Pancreas (tissue), 10 donors: ENCODE measurements around the gene TTC1. TPM values are rescaled to one million over a fixed set of nuclear protein-coding genes. Genes with fewer than 3 reads are reported as not detected.

Source experiments
- ATAC-seq, 4 donors: fragments of 200-7000 bp; cut with Tn5 transposase; one replicate each; pipeline versions ENCODE4 v1.8.0 to v1.9.1; 2020; ENCODE audit warnings: mild to moderate bottlenecking in 4 of 4, moderate library complexity in 4 of 4
- DNase-seq, 6 donors: peaks; one replicate each; pipeline ENCODE4 v3.0.0-alpha.2; 2020
- FAIRE-seq: peaks from 2 replicates; lab custom pipeline; 2012; peaks lifted over from hg19 to GRCh38; lab: Jason Lieb, UNC
- H3K27ac ChIP-seq, 4 donors: fragments of 200-600 bp; sonication (generic); 1 replicate in 3 of 4; 2 replicates in 1 of 4; pipeline versions ENCODE4 v1.5.0 to v1.8.0; 2020
- H3K27me3 ChIP-seq, 4 donors: fragments of 200-600 bp; one replicate each; pipeline ENCODE4 v1.8.0; 2021
- H3K36me3 ChIP-seq, 3 donors: fragments of 200-600 bp; sonication (generic) in 1 of 3; one replicate each; pipeline versions ENCODE4 v1.5.0 to v1.8.0; 2020 to 2021
- H3K4me1 ChIP-seq, 3 donors: fragments of 200-600 bp; one replicate each; pipeline ENCODE4 v1.8.0; 2021
- H3K4me3 ChIP-seq, 4 donors: fragments of 200-600 bp; sonication (generic) in 2 of 4; one replicate each; pipeline versions ENCODE4 v1.5.0 to v1.8.0; 2020 to 2021
- H3K9me3 ChIP-seq, 4 donors: fragments of 200-600 bp; one replicate each; pipeline ENCODE4 v1.8.0; 2021
- CTCF ChIP-seq, 4 donors: fragments of 200-600 bp; sonication (generic) in 3 of 4; IDR thresholded peaks; one replicate each; pipeline versions ENCODE4 v1.5.0 to v1.8.0; 2021; ENCODE audit warnings: antibody characterized with exemption in 4 of 4
- WGBS, 2 donors: extraction: QIAGEN DNeasy Blood & Tissue Kit; methylation state at CpG; one replicate each; pipeline ENCODE4 v1.1.7; 2013; 5-methylcytosine and 5-hydroxymethylcytosine counted together
- intact Hi-C, 3 donors: fragments of 100-400 bp; cut with DNase I; formaldehyde crosslinking; loops; one replicate each; pipeline versions ENCODE4 v1.11.1 to v1.14.2; 2022
- polyA plus RNA-seq, 2 donors: library from polyadenylated mRNA; stranded (reverse); fragments of 200-250 nt; gene quantifications; one replicate each; pipeline ENCODE4 v1.2.3, GENCODE V29; 2013
- total RNA-seq, 6 donors: library from RNA; stranded (reverse); fragmentation: NEBNext Ultra II Directional in 4 of 6; extraction: Animal tissue kit (Norgen Biotek cat#: 25700) in 4 of 6; gene quantifications; one replicate each; pipeline versions ENCODE4 v1.2.1 to v1.2.4, GENCODE V29; 2021 to 2023
- donor health status: healthy with polysubstance abuse.
- donor health status: DM: no; HTN: no; CAD: no; lungs with moderate emphysema.
- donor health status: DM: no; HTN: no; CAD: no.
- donor health status: control.
- donor health status: control.
- donor health status: Bipolar disorder and iron deficiency.
- donor health status: DM: yes; HTN: yes; CAD: no.
- donor health status: DM: no; HTN: no; CAD: no.
- donor health status: DM: no; HTN: no; CAD: no.
- donor health status: DM: yes; HTN: yes; CAD: no.

The TTC1 gene
- total and polyA plus RNA-seq, 8 donors: 9.9 to 27.6 (median 15.6) TPM

DNA sequence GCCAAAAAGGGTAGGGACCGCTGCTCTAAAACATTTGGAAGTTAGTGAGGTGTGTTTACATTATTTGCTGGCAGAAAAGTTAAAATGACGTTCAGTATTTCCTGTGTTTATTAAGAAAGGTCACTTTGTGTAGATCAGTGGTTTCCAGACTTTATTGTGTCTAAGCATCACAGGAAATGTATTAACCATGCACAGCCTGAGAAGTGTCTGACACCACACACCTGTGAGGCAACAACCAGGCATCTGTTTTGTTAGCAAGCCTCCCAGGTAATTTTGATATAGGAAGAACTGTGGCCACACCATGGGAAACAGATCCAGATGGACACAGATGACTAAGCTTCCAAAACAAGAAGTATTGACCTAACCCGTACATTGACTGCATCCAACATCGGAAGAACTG, 12.0 kb downstream of the TTC1 start:
- Histone ChIP-seq H3K36me3 (peaks cover 0 to 7% (median 0%) of the 10 kb centered on the region in 3 donors), H3K4me3 (no peak overlapping the region), H3K27me3 (no peaks in the 10 kb centered on the region), H3K9me3 (no peaks in the 10 kb centered on the region), H3K4me1 (peaks cover 0 to 14% (median 11%) of the 10 kb centered on the region in 3 donors), H3K27ac (peak overlapping the region in 1 of 4 donors; percentile 46)
- intact Hi-C loops: loop anchor here in 1 of 3 donors (10.0 kb wide), 2 partner anchors 174 to 324 kb away; no protein-coding TSS in a partner anchor
- FAIRE-seq (no peak), DNase-seq (peak in 2 of 6 donors; percentile 18 to 35), ATAC-seq (peak; percentile 40 to 64 (median 56))
- no peak for TF ChIP-seq CTCF (IDR thresholded peaks at IDR 0.05)
- WGBS, 2 donors: 28 to 37% methylated on average over 4 of the region's 4 CpGs

GRCh38 chr5:160021831-160022446, 13.0 kb downstream of the TTC1 start:
- WGBS, 2 donors: 3 to 4% methylated on average over 3 of the region's 3 CpGs
- ATAC-seq: peak; percentile 87 to 99 (median 96)
- H3K4me1 ChIP-seq: peaks cover 0 to 14% (median 11%) of the 10 kb centered on the region in 3 donors
- no peak overlapping the region for H3K4me3 ChIP-seq
- peak in 3 of 6 donors; percentile 45 to 70 (median 54) for DNase-seq
- H3K9me3 ChIP-seq: no peaks in the 10 kb centered on the region
- TF ChIP-seq CTCF (IDR thresholded peaks at IDR 0.05): peak; percentile 47 to 74 (median 60)
- H3K27me3 ChIP-seq: no peaks in the 10 kb centered on the region
- intact Hi-C loops: loop anchor here in 1 of 3 donors (10.0 kb wide), 2 partner anchors 173 to 323 kb away; no protein-coding TSS in a partner anchor
- FAIRE-seq: peak; percentile 93
- peaks cover 0 to 7% (median 0%) of the 10 kb centered on the region in 3 donors for H3K36me3 ChIP-seq
- H3K27ac ChIP-seq: peak overlapping the region in 1 of 4 donors; percentile 53

DNA sequence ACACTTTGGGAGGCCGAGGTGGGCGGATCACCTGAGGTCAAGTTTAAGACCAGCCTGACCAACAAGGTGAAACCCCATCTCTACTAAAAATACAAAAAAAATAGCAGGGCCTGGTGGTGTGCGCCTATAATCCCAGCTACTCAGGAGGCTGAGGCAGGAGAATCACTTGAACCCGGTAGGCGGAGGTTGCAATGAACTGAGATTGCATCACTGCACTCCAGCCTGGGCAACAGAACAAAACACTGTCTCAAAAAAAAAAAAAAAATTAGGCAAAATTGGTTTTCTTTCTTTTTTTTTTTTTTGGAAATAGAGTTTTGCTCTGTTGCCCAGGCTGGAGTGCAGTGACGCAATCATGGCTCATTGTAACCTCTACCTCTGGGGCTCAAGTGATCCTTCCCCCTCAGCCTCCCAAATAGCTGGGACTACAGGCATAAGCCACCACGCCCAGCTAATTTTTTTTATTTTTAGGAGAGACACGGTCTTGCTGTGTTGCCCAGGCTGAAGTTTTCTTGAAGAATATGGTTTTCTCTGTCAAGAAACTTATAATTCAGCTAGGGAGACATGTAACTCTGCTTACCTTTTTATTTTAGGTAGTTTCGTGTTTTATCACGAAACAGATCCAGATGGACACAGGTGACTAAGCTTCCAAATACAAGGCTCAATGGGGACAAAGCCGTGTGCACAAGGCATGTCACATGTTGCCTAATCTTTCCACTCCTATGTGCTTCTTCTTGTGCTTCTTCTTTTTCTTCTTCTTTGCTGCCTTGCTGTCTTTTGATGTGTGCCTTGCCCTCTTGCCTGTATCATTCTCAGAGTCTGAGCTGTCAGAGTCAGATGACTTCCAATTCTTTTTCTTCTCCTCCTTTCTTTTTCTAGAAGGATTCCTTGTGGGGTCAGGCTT, 14.3 kb downstream of the TTC1 start:
- no peak overlapping the region for H3K4me3 ChIP-seq
- FAIRE-seq (no peak), DNase-seq (no peak), ATAC-seq (no peak)
- intact Hi-C loops: loop anchor here in 1 of 3 donors (10.0 kb wide), 2 partner anchors 172 to 322 kb away; no protein-coding TSS in a partner anchor
- H3K36me3 ChIP-seq: no peaks in the 10 kb centered on the region
- TF ChIP-seq CTCF (IDR thresholded peaks at IDR 0.05): no peak
- H3K27me3 ChIP-seq: no peaks in the 10 kb centered on the region
- H3K9me3 ChIP-seq: no peaks in the 10 kb centered on the region
- no peak overlapping the region for H3K27ac ChIP-seq
- peaks cover 0 to 14% (median 11%) of the 10 kb centered on the region in 3 donors for H3K4me1 ChIP-seq
- 89 to 92% methylated on average over 11 of the region's 11 CpGs for WGBS, 2 donors

- 100% methylated on average over 1 of the region's 1 CpG for WGBS, 2 donors
- DNase-seq (no peak), ATAC-seq (no peak), FAIRE-seq (no peak)
- Histone ChIP-seq H3K9me3 (no peaks in the 10 kb centered on the region), H3K36me3 (no peaks in the 10 kb centered on the region), H3K27me3 (no peaks in the 10 kb centered on the region), H3K4me1 (peaks cover 0 to 15% (median 11%) of the 10 kb centered on the region in 3 donors), H3K4me3 (no peak overlapping the region), H3K27ac (no peak overlapping the region)
- TF ChIP-seq CTCF (IDR thresholded peaks at IDR 0.05): no peak
- intact Hi-C loops: loop anchor here in 1 of 3 donors (10.0 kb wide), 2 partner anchors 171 to 321 kb away; no protein-coding TSS in a partner anchor
Observed at GRCh38 chr5:160023908-160024630, 15.1 kb downstream of the TTC1 start.
